ENCODE measurements around the gene BRINP2. TPM values are rescaled to one million over a fixed set of nuclear protein-coding genes. Genes with fewer than 3 reads are reported as not detected.

BRINP2 gene
- total RNA-seq, 4 donors from 2014 or later = not detected

- H3K36me3 ChIP-seq = no peaks in the 10 kb centered on the region
- TF ChIP-seq POLR2A (IDR thresholded peaks at IDR 0.05) (no peak), CTCF (IDR thresholded peaks at IDR 0.05) (no peak)
- no peaks in the 10 kb centered on the region for H3K9me3 ChIP-seq
- intact Hi-C loops (cut with DNase I) = no loop called here
- H3K27ac ChIP-seq = no peak overlapping the region
- H3K4me3 ChIP-seq (replicated peaks in 1 of 3) = no peak overlapping the region
- no peaks in the 10 kb centered on the region for H3K27me3 ChIP-seq
- no peaks in the 10 kb centered on the region for H3K4me1 ChIP-seq
- no peak for DNase-seq
- 67 to 71% methylated on average over 4 of the region's 4 CpGs for WGBS, 2 donors
These were observed 68.2 kb downstream of the BRINP2 start for GRCh38 chr1:177238967-177239366.

- intact Hi-C loops (cut with DNase I) = no loop called here
- no peaks in the 10 kb centered on the region for H3K36me3 ChIP-seq
- H3K4me3 ChIP-seq (replicated peaks in 1 of 3) = no peak overlapping the region
- no peak for TF ChIP-seq CTCF (IDR thresholded peaks at IDR 0.05)
- TF ChIP-seq POLR2A (IDR thresholded peaks at IDR 0.05) = no peak
- no peaks in the 10 kb centered on the region for H3K9me3 ChIP-seq
- H3K4me1 ChIP-seq = no peaks in the 10 kb centered on the region
- WGBS, 2 donors = 75 to 77% methylated on average over 2 of the region's 2 CpGs
- no peak overlapping the region for H3K27ac ChIP-seq
- no peak for DNase-seq
- no peaks in the 10 kb centered on the region for H3K27me3 ChIP-seq
These were observed 69.0 kb downstream of the BRINP2 start for GRCh38 chr1:177239792-177240191.

- Histone ChIP-seq H3K27ac (no peak overlapping the region), H3K36me3 (no peaks in the 10 kb centered on the region), H3K27me3 (no peaks in the 10 kb centered on the region), H3K4me3 (replicated peaks in 1 of 3) (no peak overlapping the region), H3K4me1 (no peaks in the 10 kb centered on the region), H3K9me3 (no peaks in the 10 kb centered on the region)
- intact Hi-C loops (cut with DNase I) = no loop called here
- WGBS, 2 donors = 88 to 92% methylated on average over 1 of the region's 1 CpG
- TF ChIP-seq POLR2A (IDR thresholded peaks at IDR 0.05) = no peak
- TF ChIP-seq CTCF (IDR thresholded peaks at IDR 0.05) = no peak
- no peak for DNase-seq
These were observed 73.0 kb downstream of the BRINP2 start for GRCh38 chr1:177243773-177244172.

GRCh38 chr1:177246710-177247580 lies 76.2 kb downstream of the BRINP2 start:
- Histone ChIP-seq H3K4me3 (replicated peaks in 1 of 3) (no peak overlapping the region), H3K36me3 (no peaks in the 10 kb centered on the region), H3K27ac (no peak overlapping the region), H3K9me3 (no peaks in the 10 kb centered on the region), H3K27me3 (no peaks in the 10 kb centered on the region), H3K4me1 (no peaks in the 10 kb centered on the region)
- no peak for TF ChIP-seq CTCF (IDR thresholded peaks at IDR 0.05)
- no peak for TF ChIP-seq POLR2A (IDR thresholded peaks at IDR 0.05)
- intact Hi-C loops (cut with DNase I) = no loop called here
- WGBS, 2 donors = 87% methylated on average over 4 of the region's 4 CpGs
- no peak for DNase-seq

GRCh38 chr1:177247623-177248176 lies 76.9 kb downstream of the BRINP2 start:
- Histone ChIP-seq H3K4me3 (replicated peaks in 1 of 3) (no peak overlapping the region), H3K27ac (no peak overlapping the region), H3K4me1 (no peaks in the 10 kb centered on the region)

More at GRCh38 chr1:177247623-177248176, 76.9 kb downstream of the BRINP2 start:
- no peaks in the 10 kb centered on the region for H3K36me3 ChIP-seq
- H3K27me3 ChIP-seq = no peaks in the 10 kb centered on the region
- no peaks in the 10 kb centered on the region for H3K9me3 ChIP-seq
- no peak for TF ChIP-seq POLR2A (IDR thresholded peaks at IDR 0.05)
- no peak for TF ChIP-seq CTCF (IDR thresholded peaks at IDR 0.05)
- intact Hi-C loops (cut with DNase I) = no loop called here
- 87 to 92% methylated on average over 9 of the region's 9 CpGs for WGBS, 2 donors
- DNase-seq = no peak

All from thyroid gland (tissue), 4 donors.